Measurements from ENCODE around the gene ECHDC3. TPM values are rescaled to one million over a fixed set of nuclear protein-coding genes. Genes with fewer than 3 reads are reported as not detected.
A peak's percentile ranks its signal among the peaks of the same experiment; 100 is the strongest.

ECHDC3 gene
- 10 to 100 TPM; 22.4 to 85.4 (median 69.1) TPM for total RNA-seq

GRCh38 chr10:11742009-11742778 lies at the start of gene ECHDC3:
TSS of gene ECHDC3 (plus strand) at chr10:11742382. CDS start at chr10:11742577, 195 bp downstream.
- intact Hi-C loops (cut with DNase I) = no loop called here
- Histone ChIP-seq H3K4me1 (peaks cover 5 to 17% of the 10 kb centered on the region in 2 donors), H3K27ac (peak within 1 kb of the TSS in 2 of 3 donors; percentile 63 to 70), H3K4me3 (replicated peaks in 1 of 3) (peak within 1 kb of the TSS; percentile 41 to 59 (median 51)), H3K9me3 (no peaks in the 10 kb centered on the region), H3K27me3 (no peaks in the 10 kb centered on the region), H3K36me3 (no peaks in the 10 kb centered on the region)
- peak; percentile 57 to 70 for DNase-seq
- WGBS, 2 donors = 2 to 4% methylated on average over 13 to 50 of the region's 93 CpGs
- no peak for TF ChIP-seq CTCF (IDR thresholded peaks at IDR 0.05)
- TF ChIP-seq POLR2A (IDR thresholded peaks at IDR 0.05) = peak in 1 of 2 donors; percentile 40

- TF ChIP-seq POLR2A (IDR thresholded peaks at IDR 0.05) = no peak
- no peak for TF ChIP-seq CTCF (IDR thresholded peaks at IDR 0.05)
- Histone ChIP-seq H3K9me3 (no peaks in the 10 kb centered on the region), H3K27ac (no peak overlapping the region), H3K4me1 (no peaks in the 10 kb centered on the region), H3K27me3 (no peaks in the 10 kb centered on the region), H3K36me3 (no peaks in the 10 kb centered on the region), H3K4me3 (replicated peaks in 1 of 3) (no peak overlapping the region)
- no peak for DNase-seq
- 96 to 97% methylated on average over 7 of the region's 7 CpGs for WGBS, 2 donors
- intact Hi-C loops (cut with DNase I) = no loop called here
Observed at GRCh38 chr10:11693376-11693775, 48.8 kb upstream of the ECHDC3 start.

- WGBS, 2 donors = 46 to 49% methylated on average over 2 of the region's 2 CpGs
Observed at GRCh38 chr10:11695779-11696178, 46.4 kb upstream of the ECHDC3 start.

GRCh38 chr10:11697718-11698527 lies 44.3 kb upstream of the ECHDC3 start:
- TF ChIP-seq POLR2A (IDR thresholded peaks at IDR 0.05) (no peak), CTCF (IDR thresholded peaks at IDR 0.05) (no peak)
- WGBS, 2 donors = 90 to 92% methylated on average over 6 of the region's 6 CpGs
- Histone ChIP-seq H3K4me1 (no peaks in the 10 kb centered on the region), H3K36me3 (no peaks in the 10 kb centered on the region), H3K9me3 (no peaks in the 10 kb centered on the region), H3K27ac (no peak overlapping the region), H3K27me3 (no peaks in the 10 kb centered on the region), H3K4me3 (replicated peaks in 1 of 3) (no peak overlapping the region)
- no peak for DNase-seq
- intact Hi-C loops (cut with DNase I) = no loop called here

More at GRCh38 chr10:11695779-11696178, 46.4 kb upstream of the ECHDC3 start:
- TF ChIP-seq CTCF (IDR thresholded peaks at IDR 0.05) (no peak), POLR2A (IDR thresholded peaks at IDR 0.05) (no peak)
- Histone ChIP-seq H3K9me3 (no peaks in the 10 kb centered on the region), H3K27me3 (no peaks in the 10 kb centered on the region), H3K4me1 (no peaks in the 10 kb centered on the region), H3K27ac (no peak overlapping the region), H3K4me3 (replicated peaks in 1 of 3) (no peak overlapping the region), H3K36me3 (no peaks in the 10 kb centered on the region)
- peak in 1 of 2 donors; percentile 7 for DNase-seq
- intact Hi-C loops (cut with DNase I) = no loop called here
